Activated T-helper 1 cell treated with anti-CD3 and anti-CD28 coated beads, Interleukin-12 subunit alpha, Interleukin-12 subunit beta, Interleukin-2, Interleukin-4 antibody, amounts not matched to agents 30 ng/mL and 10 ng/mL and 1 ng/mL, durations not matched to agents 14 hours and 24 hours and 36 hours (primary cell): ENCODE data around the gene ACTL7A. TPM values are rescaled to one million over a fixed set of nuclear protein-coding genes. Genes with fewer than 3 reads are reported as not detected.
A peak's percentile ranks its signal among the peaks of the same experiment; 100 is the strongest.
"Not testable (repeated sequence)": the region's sequence is repeated elsewhere in the genome, so short reads cannot be mapped to it uniquely, and the experiment has no call there.

ENCODE experiments used
- DNase-seq: peaks from one replicate; pipeline ENCODE4 v3.0.0; 2021; ENCODE audit warnings: low spot score
- H3K27ac Mint-ChIP-seq: one replicate; pipeline ENCODE4 v1.8.0; 2021; ENCODE audit warnings: mild to moderate bottlenecking, mixed read lengths
- H3K27me3 Mint-ChIP-seq: one replicate; pipeline ENCODE4 v1.8.0; 2022; ENCODE audit warnings: mild to moderate bottlenecking, moderate library complexity, mixed read lengths; ENCODE audit not compliant: insufficient read depth
- H3K36me3 Mint-ChIP-seq: one replicate; pipeline ENCODE4 v1.8.0; 2021; ENCODE audit warnings: low read depth, mixed read lengths
- H3K4me1 Mint-ChIP-seq: one replicate; pipeline ENCODE4 v1.8.0; 2021; ENCODE audit warnings: low read depth, mixed read lengths
- H3K4me3 Mint-ChIP-seq: one replicate; pipeline ENCODE4 v1.8.0; 2021; ENCODE audit warnings: mild to moderate bottlenecking, moderate library complexity, mixed read lengths
- H3K9me3 Mint-ChIP-seq: one replicate; pipeline ENCODE4 v1.8.0; 2021; ENCODE audit warnings: mixed read lengths
- intact Hi-C: fragments of 100-400 bp; cut with micrococcal nuclease; formaldehyde crosslinking; loops from one replicate; pipeline ENCODE4 v1.15.1; 2024
- total RNA-seq: library from RNA; stranded (reverse); gene quantifications from 2 replicates; pipeline ENCODE4 v1.2.3, GENCODE V29; 2022

The ACTL7A gene
- total RNA-seq, 1 donor from 2014 or later: not detected

- H3K27me3 Mint-ChIP-seq, DNase-seq, H3K4me3 Mint-ChIP-seq, H3K9me3 Mint-ChIP-seq: not testable (repeated sequence)
- intact Hi-C loops: loop anchor here (2.0 to 5.0 kb wide), 5 partner anchors 48 to 526 kb away; partner anchors contain the start of genes ABITRAM, CTNNAL1, ELP1 and TMEM245
- peak overlapping the region; percentile 80 for H3K27ac Mint-ChIP-seq
- peaks cover 46% of the 10 kb centered on the region for H3K36me3 Mint-ChIP-seq
- peaks cover 16% of the 10 kb centered on the region for H3K4me1 Mint-ChIP-seq
Measured at GRCh38 chr9:108886594-108887271, 24.7 kb downstream of the ACTL7A start.

- no peak for DNase-seq
- Mint-ChIP-seq H3K4me3 (no peak overlapping the region), H3K27ac (no peak overlapping the region), H3K9me3 (no peaks in the 10 kb centered on the region), H3K4me1 (peaks cover 16% of the 10 kb centered on the region), H3K27me3 (no peaks in the 10 kb centered on the region), H3K36me3 (peaks cover 48% of the 10 kb centered on the region)
- intact Hi-C loops: loop anchor here (5.0 kb wide), 4 partner anchors 123 to 523 kb away; partner anchors contain the start of genes CTNNAL1 and TMEM245
Measured at GRCh38 chr9:108889649-108890067, 27.6 kb downstream of the ACTL7A start.

GRCh38 chr9:108894225-108894997 is 32.3 kb downstream of the ACTL7A start:
- no peak overlapping the region for H3K4me3 Mint-ChIP-seq
- H3K9me3 Mint-ChIP-seq: no peaks in the 10 kb centered on the region
- DNase-seq: no peak
- H3K27me3 Mint-ChIP-seq: no peaks in the 10 kb centered on the region
- intact Hi-C loops: no loop called here
- no peaks in the 10 kb centered on the region for H3K4me1 Mint-ChIP-seq
- no peak overlapping the region for H3K27ac Mint-ChIP-seq
- H3K36me3 Mint-ChIP-seq: peaks cover 50% of the 10 kb centered on the region

DNA sequence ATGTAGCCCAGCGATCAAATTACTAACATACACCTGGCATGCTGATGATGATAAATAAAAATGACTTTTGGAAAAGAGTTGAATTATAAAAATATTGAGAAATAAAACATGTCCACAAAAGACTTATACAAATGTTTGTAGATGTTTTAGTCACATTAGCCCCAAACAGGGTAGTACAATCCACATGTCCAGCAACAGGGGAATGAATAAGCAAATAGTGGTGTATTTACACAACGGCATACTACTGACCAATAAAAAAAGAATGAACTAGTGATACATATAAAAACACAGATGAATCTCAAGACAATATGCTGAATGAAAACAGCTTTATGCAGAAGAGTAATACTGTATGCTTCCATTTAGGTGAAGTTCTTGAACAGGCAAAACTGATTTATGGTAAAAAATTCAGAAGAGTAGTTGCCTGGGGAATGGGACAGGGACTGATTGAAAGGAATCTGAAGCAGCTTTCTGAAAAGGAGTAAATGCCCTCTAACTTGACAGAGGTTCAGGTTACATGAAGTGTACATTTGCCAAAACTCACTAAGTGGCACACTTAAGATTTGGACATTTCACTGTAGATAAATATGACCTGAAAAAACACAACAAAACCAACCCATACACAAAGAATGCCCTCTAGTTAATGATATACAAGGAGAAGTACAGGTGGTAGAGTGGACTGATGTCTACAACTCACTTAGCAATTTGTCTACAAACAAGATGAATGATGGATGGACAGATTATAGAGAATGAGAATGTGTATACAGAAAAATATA is 35.4 kb downstream of the ACTL7A start:
- Mint-ChIP-seq H3K36me3 (peaks cover 40% of the 10 kb centered on the region), H3K4me3 (no peak overlapping the region), H3K4me1 (no peaks in the 10 kb centered on the region), H3K27ac (no peak overlapping the region), H3K9me3 (no peaks in the 10 kb centered on the region), H3K27me3 (no peaks in the 10 kb centered on the region)
- intact Hi-C loops: no loop called here
- no peak for DNase-seq

DNA sequence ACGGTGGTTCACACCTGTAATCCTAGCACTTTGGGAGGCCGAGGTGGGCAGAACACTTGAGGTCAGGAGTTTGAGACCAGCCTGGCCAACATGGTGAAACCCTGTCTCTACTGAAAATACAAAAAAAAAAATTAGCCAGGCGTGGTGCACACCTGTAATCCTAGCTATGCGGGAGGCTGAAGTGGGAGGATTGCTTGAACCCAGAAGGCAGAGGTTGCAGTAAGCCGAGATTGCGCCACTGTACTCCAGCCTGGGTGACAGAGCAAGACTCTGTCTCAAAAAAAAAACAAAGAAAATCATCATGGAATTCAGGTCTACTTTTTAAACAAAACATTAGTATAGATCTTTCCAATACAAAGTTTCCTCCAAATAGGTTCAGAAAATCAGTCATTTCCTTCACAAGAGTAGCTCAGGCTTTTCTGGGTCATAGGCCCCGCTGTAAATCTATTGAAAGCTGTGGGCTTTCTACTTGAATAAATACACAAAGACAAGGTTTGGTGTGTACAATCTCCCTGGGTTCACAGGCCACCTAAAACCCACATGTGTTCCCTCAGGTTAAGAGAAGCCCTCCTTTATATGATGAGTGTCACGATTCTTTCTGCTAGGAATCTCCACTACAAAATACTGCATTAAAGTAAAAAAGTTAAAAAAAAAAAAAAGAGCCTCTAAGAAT is 37.1 kb downstream of the ACTL7A start:
- H3K27ac Mint-ChIP-seq, H3K4me3 Mint-ChIP-seq: not testable (repeated sequence)

DNA sequence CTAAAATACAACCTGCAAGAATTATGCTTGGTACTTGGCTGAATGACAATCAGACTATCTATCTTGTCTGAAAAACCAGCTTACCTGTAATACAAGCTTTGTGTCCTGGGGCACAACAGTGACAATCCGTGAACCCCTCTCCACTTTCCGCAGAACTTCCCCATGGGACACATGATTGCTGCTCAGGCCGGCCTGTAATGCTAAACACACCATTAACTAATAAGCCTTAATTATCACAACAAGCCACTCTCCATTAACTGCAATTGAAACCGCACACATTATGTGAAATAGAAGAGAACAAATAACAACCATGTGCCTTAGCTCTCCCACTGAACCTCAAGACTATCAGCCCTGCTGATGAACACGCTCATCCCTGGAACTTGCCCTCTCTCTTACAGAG is 38.1 kb downstream of the ACTL7A start:
- Mint-ChIP-seq H3K4me1 (no peaks in the 10 kb centered on the region), H3K4me3 (no peak overlapping the region), H3K27ac (no peak overlapping the region), H3K9me3 (no peaks in the 10 kb centered on the region), H3K27me3 (no peaks in the 10 kb centered on the region), H3K36me3 (peaks cover 42% of the 10 kb centered on the region)
- DNase-seq: no peak
- intact Hi-C loops: no loop called here

More for the DNA sequence above, 37.1 kb downstream of the ACTL7A start:
- H3K27me3 Mint-ChIP-seq, H3K4me1 Mint-ChIP-seq, intact Hi-C loops, H3K9me3 Mint-ChIP-seq, DNase-seq: not testable (repeated sequence)
- peaks cover 42% of the 10 kb centered on the region for H3K36me3 Mint-ChIP-seq

GRCh38 chr9:108903420-108904103 is 41.5 kb downstream of the ACTL7A start:
- Mint-ChIP-seq H3K27ac (no peak overlapping the region), H3K27me3 (no peaks in the 10 kb centered on the region), H3K4me1 (no peaks in the 10 kb centered on the region), H3K36me3 (peaks cover 39% of the 10 kb centered on the region), H3K9me3 (no peaks in the 10 kb centered on the region), H3K4me3 (no peak overlapping the region)
- intact Hi-C loops: no loop called here
- DNase-seq: no peak

DNA sequence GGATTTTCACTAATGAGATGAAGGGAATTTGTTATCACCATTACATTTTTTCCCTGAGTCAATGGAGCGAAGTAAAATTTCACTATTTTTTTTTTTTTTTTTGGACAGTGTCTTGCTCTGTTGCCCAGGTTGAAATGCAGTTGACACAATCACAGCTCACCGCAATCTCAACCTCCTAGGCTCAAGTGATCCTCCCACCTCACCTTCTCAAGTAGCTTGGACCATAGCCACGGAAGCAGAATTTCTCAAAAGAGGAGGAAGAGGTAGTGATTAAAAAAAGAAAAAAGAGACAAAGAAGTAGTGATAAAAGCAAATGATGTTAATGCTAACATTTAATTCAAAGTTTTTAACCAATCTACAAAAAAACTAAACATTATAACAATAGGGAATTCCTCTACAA is 42.1 kb downstream of the ACTL7A start:
- Mint-ChIP-seq H3K4me1 (no peaks in the 10 kb centered on the region), H3K4me3 (no peak overlapping the region), H3K36me3 (peaks cover 42% of the 10 kb centered on the region), H3K27ac (no peak overlapping the region), H3K27me3 (no peaks in the 10 kb centered on the region), H3K9me3 (no peaks in the 10 kb centered on the region)
- intact Hi-C loops: no loop called here
- DNase-seq: no peak

DNA sequence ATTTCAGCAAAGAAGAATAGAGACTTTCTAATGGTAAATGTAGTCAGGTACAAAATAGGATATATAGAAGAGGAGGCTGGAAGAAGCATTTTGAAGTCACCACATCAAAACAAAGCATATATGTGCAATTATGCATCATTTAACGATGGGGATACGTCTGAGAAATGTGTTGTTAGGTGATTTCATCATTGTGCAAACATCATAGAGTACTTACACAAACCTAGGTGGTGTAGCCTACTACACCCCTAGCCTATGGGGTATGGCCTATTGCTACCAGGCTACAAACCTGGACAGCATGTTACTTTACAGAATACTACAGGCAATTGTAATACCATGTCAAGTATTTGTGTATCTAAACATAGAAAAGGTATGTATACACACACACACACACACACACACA is 43.4 kb downstream of the ACTL7A start:
- no peaks in the 10 kb centered on the region for H3K27me3 Mint-ChIP-seq
- DNase-seq: no peak
- no peak overlapping the region for H3K4me3 Mint-ChIP-seq
- no peaks in the 10 kb centered on the region for H3K9me3 Mint-ChIP-seq
- H3K27ac Mint-ChIP-seq: no peak overlapping the region
- peaks cover 48% of the 10 kb centered on the region for H3K36me3 Mint-ChIP-seq
- H3K4me1 Mint-ChIP-seq: no peaks in the 10 kb centered on the region
- intact Hi-C loops: no loop called here

DNA sequence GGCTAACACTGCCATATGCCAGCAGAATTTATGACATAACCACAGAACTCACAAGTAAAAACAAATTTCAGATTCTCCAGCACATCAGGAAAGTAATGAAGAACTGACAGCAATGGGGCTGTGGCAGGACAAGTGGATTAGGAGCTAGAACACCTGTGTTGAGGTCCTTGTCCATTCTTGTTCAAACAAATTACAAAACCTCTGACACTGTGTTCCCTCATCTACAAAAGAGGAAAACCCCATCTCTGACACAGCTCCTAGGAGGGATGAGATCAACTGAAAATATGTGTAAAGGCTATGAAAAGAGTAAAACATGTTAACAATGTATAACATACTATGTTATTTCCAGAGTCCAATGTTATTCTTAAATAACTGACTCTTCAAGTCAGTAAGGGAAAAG is 48.3 kb downstream of the ACTL7A start:
- intact Hi-C loops: no loop called here
- H3K4me3 Mint-ChIP-seq: no peak overlapping the region
- DNase-seq: no peak
- H3K27me3 Mint-ChIP-seq: no peaks in the 10 kb centered on the region
- H3K27ac Mint-ChIP-seq: no peak overlapping the region
- H3K9me3 Mint-ChIP-seq: no peaks in the 10 kb centered on the region
- peaks cover 48% of the 10 kb centered on the region for H3K36me3 Mint-ChIP-seq
- H3K4me1 Mint-ChIP-seq: peaks cover 9% of the 10 kb centered on the region

DNA sequence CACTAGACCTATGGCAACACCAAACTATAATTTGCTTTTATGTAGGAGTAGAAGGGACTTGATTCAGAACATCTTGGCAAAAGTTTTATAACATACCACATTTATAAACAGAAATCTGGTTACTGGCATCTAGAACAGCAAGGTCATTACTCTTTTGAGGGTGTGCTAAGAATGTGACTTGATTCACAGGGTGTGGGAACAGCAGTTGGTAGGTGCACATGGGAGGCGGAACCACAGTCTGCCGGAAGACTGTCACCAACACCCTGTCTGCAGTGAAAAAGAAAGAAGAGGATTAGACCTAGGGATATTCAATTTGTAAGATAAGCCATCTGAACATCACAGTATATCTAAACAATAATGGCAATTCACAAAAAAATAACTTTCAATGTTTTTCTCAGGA is 48.8 kb downstream of the ACTL7A start:
- H3K27me3 Mint-ChIP-seq: no peaks in the 10 kb centered on the region
- H3K9me3 Mint-ChIP-seq: no peaks in the 10 kb centered on the region
- H3K27ac Mint-ChIP-seq: no peak overlapping the region
- peaks cover 52% of the 10 kb centered on the region for H3K36me3 Mint-ChIP-seq
- H3K4me3 Mint-ChIP-seq: no peak overlapping the region
- intact Hi-C loops: no loop called here
- peaks cover 9% of the 10 kb centered on the region for H3K4me1 Mint-ChIP-seq
- DNase-seq: no peak

DNA sequence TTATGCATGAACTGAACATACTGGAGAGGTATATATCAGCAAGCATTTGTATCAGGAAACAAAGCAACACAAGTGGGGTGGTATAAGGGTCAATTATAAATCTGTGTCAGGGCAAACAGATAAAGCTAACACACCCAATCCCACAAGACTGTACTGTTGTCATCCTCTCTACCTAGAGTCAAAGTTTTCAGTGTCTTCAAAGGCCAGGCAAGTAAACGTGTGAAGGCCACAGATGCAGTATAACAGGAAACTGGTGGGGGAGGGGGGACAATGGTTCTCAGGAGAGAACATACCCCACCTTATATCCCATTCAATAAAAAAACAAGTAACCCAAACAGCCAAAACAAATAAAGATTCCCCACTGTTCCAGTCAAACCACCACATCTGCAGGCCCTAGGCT is 49.8 kb downstream of the ACTL7A start:
- no peaks in the 10 kb centered on the region for H3K27me3 Mint-ChIP-seq
- no peaks in the 10 kb centered on the region for H3K9me3 Mint-ChIP-seq
- H3K27ac Mint-ChIP-seq: no peak overlapping the region
- DNase-seq: no peak
- peaks cover 47% of the 10 kb centered on the region for H3K36me3 Mint-ChIP-seq
- no peak overlapping the region for H3K4me3 Mint-ChIP-seq
- intact Hi-C loops: no loop called here
- H3K4me1 Mint-ChIP-seq: peaks cover 9% of the 10 kb centered on the region
